Activated CD4-positive, alpha-beta T cell treated with anti-CD3 and anti-CD28 coated beads, Interleukin-2, amount 50 U/mL, for 16 hours (primary cell): ENCODE data around the gene MEFV.
A peak's percentile ranks its signal among the peaks of the same experiment; 100 is the strongest.
"Not testable (repeated sequence)": the region's sequence is repeated elsewhere in the genome, so short reads cannot be mapped to it uniquely, and the experiment has no call there.

ENCODE experiments used
- DNase-seq: peaks from one replicate; pipeline ENCODE4 v3.0.0-alpha.2; 2020

The MEFV gene

GRCh38 chr16:3256146-3256865, at the start of gene MEFV:
Gene MEFV (minus strand): TSS chr16:3256633. CDS start chr16:3256587, 46 bp downstream.
- DNase-seq = no peak

GRCh38 chr16:3306078-3306477, 49.6 kb upstream of the MEFV start:
- DNase-seq = no peak

- DNase-seq = peak; percentile 87
Measured at GRCh38 chr16:3305109-3306068, 49.0 kb upstream of the MEFV start, which contains the start of the genes TIGD7 and ZNF75A. Gene TIGD7 (minus strand): TSS chr16:3305430. CDS start chr16:3300614, 4,816 bp downstream. Gene ZNF75A (plus strand): TSS chr16:3305497. CDS start chr16:3308429, 2,932 bp downstream.

GRCh38 chr16:3304370-3304769, 47.9 kb upstream of the MEFV start:
- DNase-seq = no peak

GRCh38 chr16:3295783-3296182, 39.4 kb upstream of the MEFV start:
- no peak for DNase-seq

GRCh38 chr16:3295209-3295608, 38.8 kb upstream of the MEFV start:
- no peak for DNase-seq

- no peak for DNase-seq
Measured at GRCh38 chr16:3292604-3293003, 36.2 kb upstream of the MEFV start.

GRCh38 chr16:3289998-3290673, 33.7 kb upstream of the MEFV start:
- DNase-seq = no peak

- DNase-seq = no peak
Measured at GRCh38 chr16:3285131-3285530, 28.7 kb upstream of the MEFV start.

- no peak for DNase-seq
Measured at GRCh38 chr16:3283543-3284447, 27.4 kb upstream of the MEFV start.

GRCh38 chr16:3282730-3283542, 26.5 kb upstream of the MEFV start, which contains the start of gene ZNF263:
Gene ZNF263 (plus strand): TSS chr16:3283491. CDS start chr16:3283819, 328 bp downstream.
- DNase-seq = peak; percentile 97

- no peak for DNase-seq
Measured at GRCh38 chr16:3282103-3282729, 25.8 kb upstream of the MEFV start.

GRCh38 chr16:3281222-3281820, 24.9 kb upstream of the MEFV start:
- no peak for DNase-seq

GRCh38 chr16:3276679-3277078, 20.2 kb upstream of the MEFV start:
- no peak for DNase-seq

GRCh38 chr16:3274947-3275346, 18.5 kb upstream of the MEFV start:
- no peak for DNase-seq

- DNase-seq = no peak
Measured at GRCh38 chr16:3274490-3274889, 18.1 kb upstream of the MEFV start.

GRCh38 chr16:3271281-3271680, 14.8 kb upstream of the MEFV start:
- DNase-seq = not testable (repeated sequence)

- DNase-seq = not testable (repeated sequence)
Measured at GRCh38 chr16:3270718-3271117, 14.3 kb upstream of the MEFV start.

GRCh38 chr16:3268294-3268693, 11.9 kb upstream of the MEFV start:
- no peak for DNase-seq
